ENCODE results near the gene CASP4. TPM values are rescaled to one million over a fixed set of nuclear protein-coding genes. Genes with fewer than 3 reads are reported as not detected.
A peak's percentile ranks its signal among the peaks of the same experiment; 100 is the strongest.

Gene CASP4
- total RNA-seq, 2 donors from 2014 or later = 21.7 to 28.4 TPM

- intact Hi-C loops (cut with DNase I) = no loop called here
- no peak for ATAC-seq
- DNase-seq = no peak
Measured at GRCh38 chr11:104905271-104905670, 63.1 kb downstream of the CASP4 start.

GRCh38 chr11:104899226-104899625 is 69.1 kb downstream of the CASP4 start:
- ATAC-seq = no peak
- intact Hi-C loops (cut with DNase I) = no loop called here
- DNase-seq = no peak

GRCh38 chr11:104898685-104899013 is 69.7 kb downstream of the CASP4 start:
- ATAC-seq (peak in 1 of 2 donors; percentile 79), DNase-seq (no peak)
- intact Hi-C loops (cut with DNase I) = no loop called here

- peak; percentile 69 to 84 for ATAC-seq
- intact Hi-C loops (cut with DNase I) = no loop called here
- DNase-seq = peak; percentile 16
Measured at GRCh38 chr11:104897891-104898684, 70.3 kb downstream of the CASP4 start, which contains the start of gene CASP12. TSS of gene CASP12 (minus strand) at chr11:104898460.

GRCh38 chr11:104895634-104896033 is 72.7 kb downstream of the CASP4 start:
- DNase-seq = no peak
- peak in 1 of 2 donors; percentile 70 for ATAC-seq
- intact Hi-C loops (cut with DNase I) = no loop called here

DNA sequence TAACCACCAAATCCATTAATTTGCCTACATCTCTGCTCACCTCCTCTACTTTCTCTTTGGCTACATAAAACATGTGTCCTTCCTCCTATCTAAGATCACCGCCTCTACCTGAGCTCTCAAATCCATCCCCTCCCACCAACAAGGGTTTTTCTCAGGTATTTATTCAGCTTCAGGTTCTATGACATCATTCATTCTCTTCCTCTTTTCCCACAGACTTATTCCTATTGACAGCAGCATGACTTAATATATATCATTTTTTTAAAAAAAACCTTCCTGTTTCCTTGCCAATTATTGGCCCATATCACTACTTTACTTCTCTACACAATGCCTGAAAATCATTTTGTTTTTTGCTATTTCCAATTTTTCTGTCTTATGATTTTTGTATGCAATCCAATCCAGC is 74.5 kb downstream of the CASP4 start:
- ATAC-seq = no peak
- intact Hi-C loops (cut with DNase I) = no loop called here
- DNase-seq = no peak

Other genes starting within 250 kb of the CASP4 start
- under 1 TPM; 0.32 to 0.52 TPM for gene CASP12, start 70.1 kb downstream of the CASP4 start, total RNA-seq
- under 1 TPM in 1 of 2 donors, not detected in 1; 0.18 TPM for gene CASP5, start 54.6 kb upstream of the CASP4 start, total RNA-seq
- 10 to 100 TPM; 12.6 to 22.7 TPM for gene CASP1, start 66.6 kb upstream of the CASP4 start, total RNA-seq
- 10 to 100 TPM in 1 of 2 donors, 1 to 10 TPM in 1; 6.5 to 13.3 TPM for gene CARD16, start 76.8 kb upstream of the CASP4 start, total RNA-seq
- not detected for gene CARD18, start 171.2 kb upstream of the CASP4 start, total RNA-seq

Data from left cardiac atrium (tissue), 4 donors.